Measurements from ENCODE around the gene BRD3OS.

Gene BRD3OS

GRCh38 chr9:134034215-134035040 is 9.1 kb downstream of the BRD3OS start:
- Histone ChIP-seq H3K4me3 (ENCODE audit: insufficient read depth, low read depth, low read length, poor library complexity, severe bottlenecking) (no peak overlapping the region), H3K9me3 (ENCODE audit: control insufficient read depth, low read length) (no peaks in the 10 kb centered on the region), H3K4me1 (ENCODE audit: control insufficient read depth, insufficient read depth, low read length, poor library complexity, severe bottlenecking) (no peaks in the 10 kb centered on the region), H3K27me3 (replicated peaks; ENCODE audit: control insufficient read depth, insufficient read depth, low read length, poor library complexity, severe bottlenecking) (no peaks in the 10 kb centered on the region), H3K36me3 (ENCODE audit: control insufficient read depth, insufficient read depth, low read length) (peaks cover 74% of the 10 kb centered on the region), H3K27ac (ENCODE audit: insufficient read depth, low read length, poor library complexity, severe bottlenecking) (no peak overlapping the region)
- DNase-seq, result no peak

GRCh38 chr9:134035041-134036039 is 10.1 kb downstream of the BRD3OS start:
- no peak overlapping the region for H3K4me3 ChIP-seq (ENCODE audit: insufficient read depth, low read depth, low read length, poor library complexity, severe bottlenecking)
- no peaks in the 10 kb centered on the region for H3K27me3 ChIP-seq (replicated peaks; ENCODE audit: control insufficient read depth, insufficient read depth, low read length, poor library complexity, severe bottlenecking)
- no peaks in the 10 kb centered on the region for H3K4me1 ChIP-seq (ENCODE audit: control insufficient read depth, insufficient read depth, low read length, poor library complexity, severe bottlenecking)
- H3K36me3 ChIP-seq (ENCODE audit: control insufficient read depth, insufficient read depth, low read length), result peaks cover 83% of the 10 kb centered on the region
- H3K9me3 ChIP-seq (ENCODE audit: control insufficient read depth, low read length), result no peaks in the 10 kb centered on the region
- no peak for DNase-seq
- H3K27ac ChIP-seq (ENCODE audit: insufficient read depth, low read length, poor library complexity, severe bottlenecking), result no peak overlapping the region

GRCh38 chr9:134036130-134036529 is 10.8 kb downstream of the BRD3OS start:
- Histone ChIP-seq H3K27me3 (replicated peaks; ENCODE audit: control insufficient read depth, insufficient read depth, low read length, poor library complexity, severe bottlenecking) (no peaks in the 10 kb centered on the region), H3K36me3 (ENCODE audit: control insufficient read depth, insufficient read depth, low read length) (peaks cover 84% of the 10 kb centered on the region), H3K4me1 (ENCODE audit: control insufficient read depth, insufficient read depth, low read length, poor library complexity, severe bottlenecking) (no peaks in the 10 kb centered on the region), H3K27ac (ENCODE audit: insufficient read depth, low read length, poor library complexity, severe bottlenecking) (no peak overlapping the region), H3K9me3 (ENCODE audit: control insufficient read depth, low read length) (no peaks in the 10 kb centered on the region), H3K4me3 (ENCODE audit: insufficient read depth, low read depth, low read length, poor library complexity, severe bottlenecking) (no peak overlapping the region)
- DNase-seq, result no peak

- H3K4me3 ChIP-seq (ENCODE audit: insufficient read depth, low read depth, low read length, poor library complexity, severe bottlenecking), result no peak overlapping the region
- H3K27me3 ChIP-seq (replicated peaks; ENCODE audit: control insufficient read depth, insufficient read depth, low read length, poor library complexity, severe bottlenecking), result no peaks in the 10 kb centered on the region
- DNase-seq, result no peak
- H3K36me3 ChIP-seq (ENCODE audit: control insufficient read depth, insufficient read depth, low read length), result peaks cover 83% of the 10 kb centered on the region
- no peak overlapping the region for H3K27ac ChIP-seq (ENCODE audit: insufficient read depth, low read length, poor library complexity, severe bottlenecking)
- H3K9me3 ChIP-seq (ENCODE audit: control insufficient read depth, low read length), result no peaks in the 10 kb centered on the region
- no peaks in the 10 kb centered on the region for H3K4me1 ChIP-seq (ENCODE audit: control insufficient read depth, insufficient read depth, low read length, poor library complexity, severe bottlenecking)
Observed at GRCh38 chr9:134037641-134038040, 12.4 kb downstream of the BRD3OS start.

GRCh38 chr9:134039386-134040175 is 14.3 kb downstream of the BRD3OS start:
- H3K27me3 ChIP-seq (replicated peaks; ENCODE audit: control insufficient read depth, insufficient read depth, low read length, poor library complexity, severe bottlenecking), result no peaks in the 10 kb centered on the region
- no peak for DNase-seq
- peaks cover 73% of the 10 kb centered on the region for H3K36me3 ChIP-seq (ENCODE audit: control insufficient read depth, insufficient read depth, low read length)

GRCh38 chr9:134040176-134040565 is 14.9 kb downstream of the BRD3OS start:
- Histone ChIP-seq H3K27ac (ENCODE audit: insufficient read depth, low read length, poor library complexity, severe bottlenecking) (no peak overlapping the region), H3K27me3 (replicated peaks; ENCODE audit: control insufficient read depth, insufficient read depth, low read length, poor library complexity, severe bottlenecking) (no peaks in the 10 kb centered on the region), H3K9me3 (ENCODE audit: control insufficient read depth, low read length) (no peaks in the 10 kb centered on the region), H3K4me3 (ENCODE audit: insufficient read depth, low read depth, low read length, poor library complexity, severe bottlenecking) (no peak overlapping the region), H3K36me3 (ENCODE audit: control insufficient read depth, insufficient read depth, low read length) (peaks cover 73% of the 10 kb centered on the region), H3K4me1 (ENCODE audit: control insufficient read depth, insufficient read depth, low read length, poor library complexity, severe bottlenecking) (no peaks in the 10 kb centered on the region)
- DNase-seq, result no peak

More at GRCh38 chr9:134039386-134040175, 14.3 kb downstream of the BRD3OS start:
- Histone ChIP-seq H3K4me3 (ENCODE audit: insufficient read depth, low read depth, low read length, poor library complexity, severe bottlenecking) (no peak overlapping the region), H3K9me3 (ENCODE audit: control insufficient read depth, low read length) (no peaks in the 10 kb centered on the region), H3K4me1 (ENCODE audit: control insufficient read depth, insufficient read depth, low read length, poor library complexity, severe bottlenecking) (no peaks in the 10 kb centered on the region), H3K27ac (ENCODE audit: insufficient read depth, low read length, poor library complexity, severe bottlenecking) (no peak overlapping the region)

GRCh38 chr9:134040781-134041648 is 15.7 kb downstream of the BRD3OS start:
- Histone ChIP-seq H3K27ac (ENCODE audit: insufficient read depth, low read length, poor library complexity, severe bottlenecking) (no peak overlapping the region), H3K9me3 (ENCODE audit: control insufficient read depth, low read length) (no peaks in the 10 kb centered on the region), H3K4me1 (ENCODE audit: control insufficient read depth, insufficient read depth, low read length, poor library complexity, severe bottlenecking) (no peaks in the 10 kb centered on the region), H3K27me3 (replicated peaks; ENCODE audit: control insufficient read depth, insufficient read depth, low read length, poor library complexity, severe bottlenecking) (no peaks in the 10 kb centered on the region), H3K4me3 (ENCODE audit: insufficient read depth, low read depth, low read length, poor library complexity, severe bottlenecking) (no peak overlapping the region), H3K36me3 (ENCODE audit: control insufficient read depth, insufficient read depth, low read length) (peaks cover 75% of the 10 kb centered on the region)
- no peak for DNase-seq

GRCh38 chr9:134041649-134041962 is 16.3 kb downstream of the BRD3OS start:
- Histone ChIP-seq H3K27me3 (replicated peaks; ENCODE audit: control insufficient read depth, insufficient read depth, low read length, poor library complexity, severe bottlenecking) (no peaks in the 10 kb centered on the region), H3K4me3 (ENCODE audit: insufficient read depth, low read depth, low read length, poor library complexity, severe bottlenecking) (no peak overlapping the region), H3K27ac (ENCODE audit: insufficient read depth, low read length, poor library complexity, severe bottlenecking) (no peak overlapping the region), H3K9me3 (ENCODE audit: control insufficient read depth, low read length) (no peaks in the 10 kb centered on the region), H3K4me1 (ENCODE audit: control insufficient read depth, insufficient read depth, low read length, poor library complexity, severe bottlenecking) (no peaks in the 10 kb centered on the region), H3K36me3 (ENCODE audit: control insufficient read depth, insufficient read depth, low read length) (peaks cover 75% of the 10 kb centered on the region)
- no peak for DNase-seq

- no peaks in the 10 kb centered on the region for H3K27me3 ChIP-seq (replicated peaks; ENCODE audit: control insufficient read depth, insufficient read depth, low read length, poor library complexity, severe bottlenecking)
- peaks cover 79% of the 10 kb centered on the region for H3K36me3 ChIP-seq (ENCODE audit: control insufficient read depth, insufficient read depth, low read length)
- no peak overlapping the region for H3K27ac ChIP-seq (ENCODE audit: insufficient read depth, low read length, poor library complexity, severe bottlenecking)
- H3K4me3 ChIP-seq (ENCODE audit: insufficient read depth, low read depth, low read length, poor library complexity, severe bottlenecking), result no peak overlapping the region
- no peaks in the 10 kb centered on the region for H3K4me1 ChIP-seq (ENCODE audit: control insufficient read depth, insufficient read depth, low read length, poor library complexity, severe bottlenecking)
- DNase-seq, result no peak
- no peaks in the 10 kb centered on the region for H3K9me3 ChIP-seq (ENCODE audit: control insufficient read depth, low read length)
Observed at GRCh38 chr9:134043531-134043988, 18.3 kb downstream of the BRD3OS start.
